H1 (cell line): ENCODE data around the gene KRTAP1-5.

ENCODE experiments used
- CEBPB ChIP-seq: IDR thresholded peaks from 2 replicates; pipeline ENCODE4 v1.6.1; 2012; ENCODE audit warnings: low read depth, low read length
- CHD2 ChIP-seq: IDR thresholded peaks from 2 replicates; pipeline ENCODE4 v1.6.1; 2012; ENCODE audit warnings: low read length, improper control_type of control experiment
- CTCF ChIP-seq, 3 experiments: IDR thresholded peaks; 1 replicate in 2 of 3; 2 replicates in 1 of 3; pipeline versions ENCODE4 v1.5.1 to v1.6.1; 2011; ENCODE audit warnings: low read length in 3 of 3, mild to moderate bottlenecking in 3 of 3, inconsistent platforms in 2 of 3, low read depth in 1 of 3, moderate library complexity in 1 of 3; ENCODE audit not compliant: insufficient read depth in 1 of 3; ENCODE audit errors: control extremely low read depth in 1 of 3
- EP300 ChIP-seq, 2 experiments: IDR thresholded peaks; 1 replicate in 1 of 2; 2 replicates in 1 of 2; pipeline ENCODE4 v1.6.1; 2011 to 2012; ENCODE audit warnings: low read depth in 2 of 2, low read length in 2 of 2, mild to moderate bottlenecking in 2 of 2, borderline replicate concordance in 1 of 2, inconsistent platforms in 1 of 2, moderate library complexity in 1 of 2
- EZH2 ChIP-seq: fragments of 200-600 bp; sonication (generic); IDR thresholded peaks from 2 replicates; pipeline ENCODE4 v1.7.1; 2012; ENCODE audit warnings: low read depth, mild to moderate bottlenecking, moderate library complexity, low read length, inconsistent platforms; ENCODE audit not compliant: severe bottlenecking
- MAX ChIP-seq: IDR thresholded peaks from 2 replicates; pipeline ENCODE4 v1.6.1; 2012; ENCODE audit warnings: inconsistent platforms
- SP1 ChIP-seq: IDR thresholded peaks from 2 replicates; pipeline ENCODE4 v1.6.1; 2011; ENCODE audit warnings: low read depth, low read length
- SUZ12 ChIP-seq: fragments of 200-600 bp; sonication (generic); IDR thresholded peaks from 2 replicates; pipeline ENCODE4 v1.6.1; 2012; ENCODE audit warnings: mild to moderate bottlenecking, inconsistent platforms, low read length, moderate library complexity, mixed read lengths
- TAF1 ChIP-seq: IDR thresholded peaks from 2 replicates; pipeline ENCODE4 v1.6.1; 2011; ENCODE audit warnings: mild to moderate bottlenecking, low read depth, low read length
- ZNF274 ChIP-seq: IDR thresholded peaks from 2 replicates; pipeline ENCODE4 v1.7.0; 2012; ENCODE audit warnings: low read length, borderline replicate concordance; ENCODE audit errors: extremely low read depth

DNA sequence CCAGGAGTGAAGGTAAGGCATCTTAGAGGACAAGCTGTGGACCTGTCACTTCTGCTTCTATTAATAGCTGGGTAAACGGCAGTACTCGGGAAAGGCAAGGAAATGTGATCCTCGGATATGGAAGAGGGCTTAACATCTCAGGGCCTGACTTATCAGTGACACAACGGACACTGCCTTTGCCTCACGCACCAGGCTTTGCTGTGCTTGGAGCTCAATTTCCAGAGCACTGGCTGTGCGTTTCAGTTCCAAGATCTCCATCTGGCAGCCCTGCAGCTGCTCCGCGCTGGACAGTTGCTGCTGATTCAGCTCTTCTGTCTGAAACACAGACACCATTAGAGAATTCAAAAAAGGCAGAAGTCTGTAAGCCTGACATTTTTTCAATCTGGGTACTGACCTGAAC is 46.4 kb downstream of the KRTAP1-5 start:
- TF ChIP-seq SP1 (no peak), CTCF (IDR thresholded peaks at IDR 0.05; ENCODE audit: control extremely low read depth in 1 of 3, insufficient read depth in 1 of 3, low read depth in 1 of 3, low read length in 3 of 3) (no peak), EP300 (IDR thresholded peaks at IDR 0.05; ENCODE audit: borderline replicate concordance in 1 of 2, low read depth in 2 of 2, low read length in 2 of 2) (no peak), TAF1 (no peak), EZH2 (no peak), SUZ12 (no peak), CHD2 (no peak), MAX (no peak), ZNF274 (no peak), CEBPB (no peak)
